22Rv1 (cell line): ENCODE data around the gene FAM180A.

Experiments used
- CTCF ChIP-seq: fragments of 450-650 bp; IDR thresholded peaks from 2 replicates; pipeline ENCODE4 v1.5.1; 2017; ENCODE audit warnings: mild to moderate bottlenecking
- ZFX ChIP-seq: fragments of 450-650 bp; IDR thresholded peaks from 2 replicates; pipeline ENCODE4 v1.6.1; 2017; ENCODE audit warnings: antibody characterized with exemption, borderline replicate concordance

GRCh38 chr7:135791543-135792362 lies 43.1 kb upstream of the FAM180A start:
- TF ChIP-seq CTCF (no peak), ZFX (no peak)
